PC-3 (cell line): ENCODE measurements around the gene TLR7. TPM values are rescaled to one million over a fixed set of nuclear protein-coding genes. Genes with fewer than 3 reads are reported as not detected.

Experiments used
- ATAC-seq: fragments of 200-7000 bp; cut with Tn5 transposase; 2 replicates; pipeline ENCODE4 v1.9.1; 2020; ENCODE audit warnings: mild to moderate bottlenecking, moderate library complexity
- BruUV-seq: library from RNA; stranded (reverse); fragments of 400-500 nt; replicated peaks from 2 replicates; lab custom pipeline; 2021; lab: Mats Ljungman, UMichigan
- CTCF ChIA-PET: fragments of 300-600 bp; sonication (Branson Sonifier 250); formaldehyde crosslinking; loops from one replicate; lab custom pipeline; 2022; ENCODE audit warnings: antibody characterized with exemption; lab: Charles Lee
- POLR2A ChIA-PET: fragments of 300-600 bp; sonication (Branson Sonifier 250); formaldehyde crosslinking; loops from one replicate; lab custom pipeline; 2022; ENCODE audit warnings: antibody characterized with exemption; ENCODE audit not compliant: unreplicated experiment; lab: Charles Lee
- DNase-seq: peaks from one replicate; pipeline ENCODE4 v3.0.0-alpha.2; 2015
- H2AFZ ChIP-seq: fragments of 300-600 bp; sonication (generic); 2 replicates; pipeline ENCODE4 v1.6.0; 2016; ENCODE audit warnings: antibody characterized with exemption, low read length
- H3F3A ChIP-seq: fragments of 300-600 bp; sonication (generic); one replicate; pipeline ENCODE4 v1.6.0; 2017; ENCODE audit warnings: antibody characterized with exemption, low read length, control low read depth, mild to moderate bottlenecking; ENCODE audit not compliant: unreplicated experiment
- H3K27ac ChIP-seq: fragments of 300-600 bp; sonication (generic); 2 replicates; pipeline ENCODE4 v1.5.1; 2016; ENCODE audit warnings: mild to moderate bottlenecking, low read length
- H3K27me3 ChIP-seq: fragments of 300-600 bp; sonication (generic); 2 replicates; pipeline ENCODE4 v1.6.1; 2016; ENCODE audit warnings: low read length, mixed read lengths
- H3K36me3 ChIP-seq: fragments of 300-600 bp; sonication (generic); 2 replicates; pipeline ENCODE4 v1.6.1; 2016; ENCODE audit warnings: low read depth, mixed run types, low read length, mixed read lengths
- H3K4me1 ChIP-seq: fragments of 300-600 bp; sonication (generic); 2 replicates; pipeline ENCODE4 v1.5.1; 2016; ENCODE audit warnings: low read length; ENCODE audit not compliant: insufficient read depth
- H3K4me2 ChIP-seq: fragments of 300-600 bp; sonication (generic); 2 replicates; pipeline ENCODE4 v1.6.0; 2016; ENCODE audit warnings: low read length
- H3K4me3 ChIP-seq: fragments of 300-600 bp; sonication (generic); 2 replicates; pipeline ENCODE4 v1.5.1; 2016; ENCODE audit warnings: mild to moderate bottlenecking, low read length, mixed read lengths
- H3K79me2 ChIP-seq: fragments of 300-600 bp; sonication (generic); 2 replicates; pipeline ENCODE4 v1.6.1; 2017; ENCODE audit warnings: low read length, mixed read lengths
- H3K9ac ChIP-seq: fragments of 300-600 bp; sonication (generic); 2 replicates; pipeline ENCODE4 v1.6.0; 2016; ENCODE audit warnings: mild to moderate bottlenecking, low read length
- H3K9me2 ChIP-seq: fragments of 300-600 bp; sonication (generic); replicated peaks from 2 replicates; pipeline ENCODE4 v1.6.1; 2016; ENCODE audit warnings: mixed run types, low read length, mixed read lengths
- H3K9me3 ChIP-seq: fragments of 300-600 bp; sonication (generic); 2 replicates; pipeline ENCODE4 v1.6.1; 2016; ENCODE audit warnings: low read length, mixed read lengths
- H4K20me1 ChIP-seq: fragments of 300-600 bp; sonication (generic); 2 replicates; pipeline ENCODE4 v1.6.1; 2016; ENCODE audit warnings: low read length, mixed read lengths
- EZH2 ChIP-seq: fragments of 300-600 bp; sonication (generic); IDR thresholded peaks from one replicate; pipeline ENCODE4 v1.6.1; 2017; ENCODE audit warnings: antibody characterized with exemption, mild to moderate bottlenecking, low read length; ENCODE audit not compliant: unreplicated experiment
- EZH2phosphoT487 ChIP-seq: fragments of 300-600 bp; sonication (generic); IDR thresholded peaks from 2 replicates; pipeline ENCODE4 v1.6.1; 2018; ENCODE audit warnings: mild to moderate bottlenecking, antibody characterized with exemption, low read length, borderline replicate concordance
- intact Hi-C: fragments of 100-400 bp; cut with micrococcal nuclease; formaldehyde crosslinking; loops from 2 replicates; pipeline ENCODE4 v1.9.0; 2023
- total RNA-seq: library from RNA; depleted of rRNA; stranded (reverse); fragments of >200 nt; gene quantifications from 2 replicates; pipeline ENCODE4 v1.2.3, GENCODE V29; 2014
- TF ChIP-seq, protein P1 (sequence below): fragments of 300-600 bp; sonication (generic); conservative IDR thresholded peaks from 2 replicates; pipeline ENCODE4 v1.5.1; 2017; ENCODE audit warnings: antibody characterized with exemption, low read depth, mild to moderate bottlenecking, low read length

Gene TLR7
- total RNA-seq, 1 experiment from 2014 or later: not detected

GRCh38 chrX:12820737-12821136, 46.1 kb upstream of the TLR7 start:
- H3K27me3 ChIP-seq: no peaks in the 10 kb centered on the region
- no peak overlapping the region for H3K4me2 ChIP-seq
- no peak for ATAC-seq
- no peak overlapping the region for H2AFZ ChIP-seq
- intact Hi-C loops: no loop called here
- peaks cover 26% of the 10 kb centered on the region for H3K36me3 ChIP-seq
- ChIA-PET POLR2A (no interaction called here), CTCF (no interaction called here)
- peaks cover 7% of the 10 kb centered on the region for H3K4me1 ChIP-seq
- H3K9me3 ChIP-seq: no peaks in the 10 kb centered on the region
- no peaks in the 10 kb centered on the region for H3K79me2 ChIP-seq
- TF ChIP-seq, protein P1, sequence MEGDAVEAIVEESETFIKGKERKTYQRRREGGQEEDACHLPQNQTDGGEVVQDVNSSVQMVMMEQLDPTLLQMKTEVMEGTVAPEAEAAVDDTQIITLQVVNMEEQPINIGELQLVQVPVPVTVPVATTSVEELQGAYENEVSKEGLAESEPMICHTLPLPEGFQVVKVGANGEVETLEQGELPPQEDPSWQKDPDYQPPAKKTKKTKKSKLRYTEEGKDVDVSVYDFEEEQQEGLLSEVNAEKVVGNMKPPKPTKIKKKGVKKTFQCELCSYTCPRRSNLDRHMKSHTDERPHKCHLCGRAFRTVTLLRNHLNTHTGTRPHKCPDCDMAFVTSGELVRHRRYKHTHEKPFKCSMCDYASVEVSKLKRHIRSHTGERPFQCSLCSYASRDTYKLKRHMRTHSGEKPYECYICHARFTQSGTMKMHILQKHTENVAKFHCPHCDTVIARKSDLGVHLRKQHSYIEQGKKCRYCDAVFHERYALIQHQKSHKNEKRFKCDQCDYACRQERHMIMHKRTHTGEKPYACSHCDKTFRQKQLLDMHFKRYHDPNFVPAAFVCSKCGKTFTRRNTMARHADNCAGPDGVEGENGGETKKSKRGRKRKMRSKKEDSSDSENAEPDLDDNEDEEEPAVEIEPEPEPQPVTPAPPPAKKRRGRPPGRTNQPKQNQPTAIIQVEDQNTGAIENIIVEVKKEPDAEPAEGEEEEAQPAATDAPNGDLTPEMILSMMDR: no peak
- no peak for TF ChIP-seq EZH2phosphoT487
- TF ChIP-seq EZH2: no peak
- DNase-seq: no peak
- no peaks in the 10 kb centered on the region for H4K20me1 ChIP-seq
- BruUV-seq: no TSS peak
- H3F3A ChIP-seq: no peaks in the 10 kb centered on the region
- H3K9me2 ChIP-seq: no peaks in the 10 kb centered on the region
- H3K27ac ChIP-seq: no peak overlapping the region
- H3K4me3 ChIP-seq: no peak overlapping the region
- H3K9ac ChIP-seq: no peak overlapping the region

DNA sequence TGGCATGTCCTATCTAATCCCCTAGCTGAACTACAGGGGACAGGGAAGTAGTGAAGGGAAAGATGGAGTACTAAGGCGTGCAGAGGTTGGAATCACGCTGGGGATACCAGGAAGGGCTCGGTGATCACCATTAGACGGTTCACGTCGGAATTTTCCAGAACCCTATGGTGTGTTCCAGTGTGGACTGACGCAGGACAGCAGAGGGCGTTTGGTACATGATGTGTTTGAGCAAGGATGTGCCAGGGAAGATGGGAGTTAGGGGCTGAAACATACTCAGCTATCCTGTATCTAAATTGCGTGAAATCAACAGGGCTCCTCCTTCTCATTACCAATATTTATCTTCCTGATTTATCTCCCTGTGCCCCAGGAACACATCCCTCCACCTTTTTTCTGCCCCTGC, 41.9 kb upstream of the TLR7 start:
- no peak for DNase-seq

DNA sequence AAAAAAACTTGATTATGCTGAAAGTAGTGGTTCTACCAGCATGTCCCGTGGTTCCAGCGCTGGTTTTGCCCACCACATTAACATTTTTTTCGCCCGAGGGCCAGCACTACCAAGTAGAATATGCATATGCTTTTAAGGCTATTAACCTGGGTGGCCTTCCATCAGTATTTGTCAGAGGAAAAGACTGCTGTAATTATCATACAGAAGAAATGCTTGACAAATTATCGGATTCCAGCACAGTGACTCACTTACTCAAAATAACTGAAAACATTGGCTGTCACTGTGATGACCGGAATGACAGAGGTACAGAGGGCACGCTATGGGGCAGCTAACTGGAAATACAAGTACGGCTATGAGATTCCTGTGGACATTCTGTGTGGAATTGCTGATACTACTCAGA, 41.1 kb upstream of the TLR7 start:
- no peaks in the 10 kb centered on the region for H3F3A ChIP-seq
- H3K4me1 ChIP-seq: peaks cover 12% of the 10 kb centered on the region
- no peaks in the 10 kb centered on the region for H4K20me1 ChIP-seq
- no peak overlapping the region for H2AFZ ChIP-seq
- no peaks in the 10 kb centered on the region for H3K79me2 ChIP-seq
- H3K36me3 ChIP-seq: peaks cover 20% of the 10 kb centered on the region
- H3K27ac ChIP-seq: no peak overlapping the region
- TF ChIP-seq EZH2phosphoT487: no peak
- no peak for TF ChIP-seq EZH2
- TF ChIP-seq, protein P1: no peak
- DNase-seq (peak; percentile 85), ATAC-seq (peak; percentile 81)
- no peak overlapping the region for H3K4me3 ChIP-seq
- no peaks in the 10 kb centered on the region for H3K9me2 ChIP-seq
- no peak overlapping the region for H3K9ac ChIP-seq
- ChIA-PET CTCF (no interaction called here), POLR2A (no interaction called here)
- no TSS peak for BruUV-seq
- no peaks in the 10 kb centered on the region for H3K27me3 ChIP-seq
- intact Hi-C loops: no loop called here
- H3K4me2 ChIP-seq: peak overlapping the region; percentile 38; the same call in 1 of the 2 replicates
- H3K9me3 ChIP-seq: no peaks in the 10 kb centered on the region

More for the DNA sequence above, 41.9 kb upstream of the TLR7 start:
- Histone ChIP-seq H3K27ac (no peak overlapping the region), H3K4me2 (no peak overlapping the region), H3K9ac (no peak overlapping the region), H3K4me1 (peaks cover 12% of the 10 kb centered on the region), H3K27me3 (no peaks in the 10 kb centered on the region), H3F3A (no peaks in the 10 kb centered on the region), H3K9me2 (no peaks in the 10 kb centered on the region), H3K9me3 (no peaks in the 10 kb centered on the region), H3K36me3 (peaks cover 26% of the 10 kb centered on the region), H4K20me1 (no peaks in the 10 kb centered on the region), H3K79me2 (no peaks in the 10 kb centered on the region), H3K4me3 (no peak overlapping the region), H2AFZ (no peak overlapping the region)
- no peak for ATAC-seq
- TF ChIP-seq, protein P1: no peak
- no peak for TF ChIP-seq EZH2
- TF ChIP-seq EZH2phosphoT487: no peak
- ChIA-PET CTCF (no interaction called here), POLR2A (no interaction called here)
- intact Hi-C loops: no loop called here
- no TSS peak for BruUV-seq
